Sciatic nerve (tissue), 2 donors: ENCODE measurements around the gene RELA. TPM values are rescaled to one million over a fixed set of nuclear protein-coding genes. Genes with fewer than 3 reads are reported as not detected.
"Not testable (repeated sequence)": the region's sequence is repeated elsewhere in the genome, so short reads cannot be mapped to it uniquely, and the experiment has no call there.

ENCODE experiments used
- ATAC-seq: fragments of 200-7000 bp; cut with Tn5 transposase; one replicate; pipeline ENCODE4 v1.9.1; 2020; ENCODE audit warnings: mild to moderate bottlenecking, moderate library complexity
- DNase-seq: peaks from one replicate; pipeline ENCODE4 v3.0.0-alpha.2; 2020; ENCODE audit warnings: low spot score
- intact Hi-C: fragments of 100-400 bp; cut with DNase I; formaldehyde crosslinking; loops from one replicate; pipeline ENCODE4 v1.14.2; 2022
- total RNA-seq: library from RNA; stranded (reverse); fragmentation: NEBNext Ultra II Directional; extraction: Animal tissue kit (Norgen Biotek cat#: 25700); gene quantifications from one replicate; pipeline ENCODE4 v1.2.1, GENCODE V29; 2021
- donor health status: DM: no; HTN: no; CAD: no.
- donor health status: DM: no; HTN: no; CAD: no.

RELA gene
- 95.6 TPM for total RNA-seq

DNA sequence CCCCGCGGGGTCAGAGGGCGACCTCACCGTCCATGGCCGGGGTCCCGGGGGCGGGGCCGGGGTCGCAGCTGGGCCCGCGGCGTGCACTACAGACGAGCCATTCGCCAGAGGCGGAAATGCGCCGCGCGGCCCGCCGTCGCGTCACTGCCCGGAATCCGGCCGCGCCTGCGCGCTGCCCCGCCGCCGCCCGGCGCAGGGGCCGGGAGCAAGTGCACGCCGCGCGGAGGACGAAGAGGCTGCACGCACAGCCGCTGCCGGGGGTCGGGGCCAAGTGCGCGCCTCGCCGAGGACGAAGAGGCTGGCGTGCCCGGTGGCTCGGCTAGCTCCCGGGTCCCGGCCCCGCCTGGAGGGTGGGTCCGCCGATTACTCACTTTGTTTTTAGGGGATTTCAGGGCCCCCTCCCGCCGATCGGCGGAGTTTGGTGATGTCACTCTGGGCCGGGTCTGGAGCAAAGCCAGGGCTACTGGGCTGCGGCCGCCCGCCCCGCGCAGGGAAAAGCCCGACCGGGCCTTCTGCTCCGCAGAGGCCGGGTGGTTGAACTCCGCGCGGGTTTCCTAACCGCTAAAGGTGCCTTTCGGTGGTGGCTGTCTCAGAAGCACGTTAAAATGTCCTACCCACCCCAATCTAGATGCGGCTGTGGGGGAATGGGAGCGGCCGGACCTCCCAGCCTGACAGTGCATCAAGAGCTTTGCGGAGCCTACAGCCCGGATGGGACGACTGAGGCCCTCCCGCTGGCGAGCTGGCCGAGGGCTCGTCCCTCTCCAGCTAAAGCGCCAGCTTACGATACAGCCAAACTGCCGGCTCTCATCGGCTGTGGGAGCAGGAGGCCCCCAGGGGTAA is at the start of gene RELA:
RELA (minus strand) TSS at position 118 of the 840 bp plus-strand sequence; CDS start at position 34, 84 bp downstream.
- DNase-seq, result peak; percentile 98
- intact Hi-C loops, result no loop called here
- peak; percentile 93 for ATAC-seq

DNA sequence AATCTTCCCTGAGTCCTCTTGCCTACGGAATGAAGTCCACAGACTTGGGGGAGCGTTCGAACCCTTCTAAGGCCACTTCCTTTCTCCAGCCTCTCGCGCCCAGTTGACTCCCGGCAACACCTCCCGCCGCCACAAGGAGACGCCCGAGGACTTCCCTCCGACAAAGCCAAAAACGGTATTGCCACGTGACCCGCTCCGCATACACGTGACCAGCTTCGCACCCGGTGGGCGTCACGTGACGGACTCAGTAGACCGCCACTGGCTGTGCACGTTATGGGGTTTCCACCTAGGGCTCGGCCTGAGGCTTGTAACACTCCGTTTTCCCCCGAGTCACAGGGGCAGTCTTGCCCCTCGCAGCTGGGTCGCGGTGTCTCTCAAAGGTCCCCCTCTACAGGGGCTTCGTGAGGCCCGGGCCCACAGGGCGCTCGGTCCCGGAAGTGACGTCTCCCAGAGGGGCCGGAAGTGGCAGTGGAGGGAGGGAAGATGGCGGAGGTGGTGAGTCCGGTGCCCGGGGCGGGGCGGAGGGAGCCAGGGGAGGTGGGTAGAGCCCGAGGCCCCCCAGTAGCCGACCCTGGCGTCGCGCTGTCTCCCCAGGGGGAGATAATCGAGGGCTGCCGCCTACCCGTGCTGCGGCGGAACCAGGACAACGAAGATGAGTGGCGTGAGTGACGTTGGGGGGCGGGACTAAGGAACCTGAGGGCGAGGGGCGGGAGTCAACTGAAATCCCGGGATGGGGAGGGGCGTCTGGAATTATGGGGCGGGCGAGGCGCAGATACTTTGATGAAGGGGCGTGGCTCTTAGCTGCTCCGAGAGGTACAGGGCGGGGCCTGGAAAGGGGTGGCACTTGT is 49.3 kb upstream of the RELA start, which contains the start of gene KAT5:
KAT5 (plus strand) TSS at position 468 of the 848 bp plus-strand sequence; CDS start at position 484, 16 bp downstream.
- peak; percentile 96 for ATAC-seq
- intact Hi-C loops, result loop anchor here (5.0 to 10.0 kb wide), 2 partner anchors 85 to 103 kb away; no protein-coding TSS in a partner anchor
- DNase-seq, result peak; percentile 100

DNA sequence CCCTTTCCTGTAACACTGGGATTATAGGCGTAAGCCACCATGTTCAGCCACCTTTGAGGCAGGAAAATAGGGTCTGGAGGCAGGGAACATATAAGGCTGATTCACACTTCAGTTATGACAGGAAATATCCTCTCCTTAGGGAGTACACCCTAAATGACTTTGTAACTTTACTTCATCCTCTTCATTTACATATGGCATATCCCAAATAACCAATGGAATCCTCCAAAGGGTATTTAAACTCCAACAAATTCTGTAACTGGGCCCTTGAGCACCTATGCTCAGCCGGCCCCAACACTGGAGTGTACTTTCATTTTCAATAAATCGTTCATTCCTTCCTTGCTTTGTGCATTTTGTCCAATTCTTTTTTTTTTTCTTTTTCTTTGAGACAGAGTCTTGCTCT is 47.7 kb upstream of the RELA start:
- intact Hi-C loops, result loop anchor here (5.0 to 10.0 kb wide), 2 partner anchors 83 to 104 kb away; no protein-coding TSS in a partner anchor
- no peak for ATAC-seq

DNA sequence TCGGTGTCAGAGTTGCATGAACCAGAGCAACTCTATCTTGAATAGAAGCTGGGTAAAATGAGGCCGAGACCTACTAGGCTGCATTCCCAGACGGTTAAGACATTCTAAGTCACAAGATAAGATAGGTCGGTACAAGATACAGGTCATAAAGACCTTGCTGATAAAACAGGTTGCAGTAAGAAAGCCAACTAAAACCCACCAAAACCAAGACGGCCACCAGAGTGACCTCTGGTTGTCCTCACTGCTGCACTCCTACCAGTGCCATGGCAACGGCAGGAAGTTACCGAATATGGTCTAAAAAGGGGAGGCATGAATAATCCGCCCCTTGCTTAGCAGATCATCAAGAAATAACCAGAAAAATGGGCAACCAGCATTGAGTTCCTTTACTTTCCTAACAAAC is 46.9 kb upstream of the RELA start:
- intact Hi-C loops, result loop anchor here (5.0 to 10.0 kb wide), 3 partner anchors 82 to 275 kb away; no protein-coding TSS in a partner anchor
- ATAC-seq (no peak), DNase-seq (no peak)

More for the DNA sequence above, 47.7 kb upstream of the RELA start:
- DNase-seq, result no peak

DNA sequence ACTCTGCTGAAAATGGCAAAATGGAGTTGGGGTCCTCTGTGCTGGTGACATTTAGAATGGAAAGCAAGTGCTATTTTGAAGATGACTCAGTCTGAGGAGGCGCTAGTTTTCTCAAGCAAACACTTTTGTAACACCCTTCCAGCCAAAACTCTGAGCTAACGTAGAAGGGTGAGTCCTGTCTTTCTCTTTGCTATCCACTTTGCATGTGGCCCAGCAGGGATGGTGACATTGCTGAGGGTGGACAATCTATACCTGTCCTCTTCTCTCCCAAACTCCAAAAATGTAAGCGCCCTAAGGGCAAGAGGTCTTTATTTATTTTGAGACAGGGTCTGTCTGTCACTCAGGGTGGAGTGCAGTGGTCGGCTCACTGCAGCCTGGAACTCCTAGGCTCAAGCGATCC is 45.7 kb upstream of the RELA start:
- DNase-seq (no peak), ATAC-seq (no peak)
- intact Hi-C loops, result loop anchor here (10.0 kb wide), 1 partner anchor 276 kb away; no protein-coding TSS in a partner anchor

DNA sequence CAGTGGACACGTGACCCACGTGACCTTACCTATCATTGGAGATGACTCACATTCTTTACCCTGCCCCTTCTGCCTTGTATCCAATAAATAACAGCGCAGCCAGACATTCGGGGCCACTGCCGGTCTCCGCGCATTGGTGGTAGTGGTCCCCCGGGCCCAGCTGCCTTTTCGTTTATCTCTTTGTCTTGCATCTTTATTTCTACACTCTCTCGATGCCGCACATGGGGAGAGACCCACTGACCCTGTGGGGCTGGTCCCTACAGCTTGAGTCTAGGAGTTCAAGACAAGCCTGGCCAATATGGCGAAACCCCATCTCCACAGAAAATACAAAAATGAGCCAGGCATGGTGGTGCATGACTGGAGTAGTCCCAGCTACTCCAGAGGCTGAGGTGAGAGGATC is 44.3 kb upstream of the RELA start:
- not testable (repeated sequence) for DNase-seq, ATAC-seq
- intact Hi-C loops, result loop anchor here (10.0 kb wide), 1 partner anchor 278 kb away; no protein-coding TSS in a partner anchor

DNA sequence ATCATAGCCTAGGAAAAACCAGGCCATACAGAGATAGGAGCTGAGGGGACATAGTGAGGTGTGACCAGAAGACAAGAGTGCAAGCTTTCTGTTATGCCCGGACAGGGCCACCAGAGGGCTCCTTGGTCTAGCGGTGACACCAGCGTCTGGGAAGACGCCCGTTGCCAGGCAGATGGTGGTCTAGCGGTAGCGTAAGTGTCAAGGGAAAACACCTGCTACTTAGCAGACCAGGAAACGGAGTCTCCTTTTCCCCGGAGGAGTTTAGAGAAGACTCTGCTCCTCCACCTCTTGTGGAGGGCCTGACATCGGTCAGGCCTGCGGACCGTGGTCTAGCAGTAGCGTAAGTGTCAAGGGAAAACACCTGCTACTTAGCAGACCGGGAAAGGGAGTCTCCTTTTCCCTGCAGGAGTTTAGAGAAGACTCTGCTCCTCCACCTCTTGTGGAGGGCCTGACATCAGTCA is 43.6 kb upstream of the RELA start:
- intact Hi-C loops, result loop anchor here (10.0 kb wide), 1 partner anchor 278 kb away; no protein-coding TSS in a partner anchor
- peak; percentile 85 for DNase-seq
- peak; percentile 38 for ATAC-seq

DNA sequence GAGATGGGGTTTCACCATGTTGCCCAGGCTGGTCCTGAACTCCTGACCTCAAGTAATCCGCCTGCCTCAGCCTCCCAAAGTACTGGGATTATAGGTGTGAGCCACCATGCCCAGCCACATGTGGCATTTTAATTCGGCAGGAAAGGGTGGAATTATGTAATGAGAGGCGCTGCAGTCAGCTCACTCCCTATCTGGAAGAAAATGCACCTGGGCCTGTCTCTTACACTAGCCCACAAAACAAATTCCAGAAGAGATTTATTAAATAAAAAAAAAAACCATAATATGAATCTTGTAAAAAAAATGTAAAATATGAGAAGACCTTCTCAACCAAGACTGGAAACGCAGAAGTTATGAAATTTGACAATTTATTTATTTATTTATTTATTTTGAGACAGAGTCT is 41.1 kb upstream of the RELA start:
- ATAC-seq, result no peak
- no peak for DNase-seq
- intact Hi-C loops, result loop anchor here (10.0 kb wide), 1 partner anchor 281 kb away; no protein-coding TSS in a partner anchor

DNA sequence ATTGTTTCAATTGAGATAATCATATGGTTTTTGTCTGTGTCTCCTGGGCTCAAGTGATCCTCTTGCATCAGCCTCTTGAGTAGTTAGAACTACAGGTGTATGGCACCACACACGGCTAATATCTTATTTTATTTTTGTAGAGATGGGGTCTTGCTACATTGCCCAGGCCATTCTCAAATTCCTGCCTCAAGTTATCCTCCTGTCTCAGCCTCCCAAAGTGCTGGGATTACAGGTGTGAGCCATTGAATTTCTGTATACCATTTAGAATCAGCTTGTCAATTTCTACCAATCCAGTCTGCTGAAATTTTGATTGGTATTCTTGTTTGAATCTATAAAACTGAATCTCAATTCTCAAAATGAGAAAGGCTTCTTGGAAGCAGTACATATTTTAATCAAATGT is 39.0 kb upstream of the RELA start:
- DNase-seq, result no peak
- ATAC-seq, result no peak
- intact Hi-C loops, result loop anchor here (10.0 kb wide), 1 partner anchor 283 kb away; no protein-coding TSS in a partner anchor

DNA sequence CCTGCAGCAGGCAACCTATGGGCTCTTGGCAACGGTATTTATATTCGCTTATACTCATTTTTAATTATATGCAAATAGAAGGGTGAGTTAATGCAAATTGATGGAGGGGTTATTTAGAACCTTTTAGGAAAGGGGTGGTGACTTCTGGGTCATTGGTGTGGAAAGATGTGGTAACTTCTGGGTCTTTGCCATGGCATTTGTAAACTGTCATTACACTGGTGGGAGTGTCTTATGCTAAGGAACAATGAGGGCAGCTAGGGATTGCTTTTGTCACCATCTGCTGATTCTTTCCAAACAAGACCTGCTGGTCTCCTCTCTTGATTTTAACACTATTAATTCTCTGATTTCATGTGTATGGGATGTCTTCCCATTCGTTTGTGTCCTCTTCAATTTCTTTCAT is 37.7 kb upstream of the RELA start:
- intact Hi-C loops, result loop anchor here (10.0 kb wide), 1 partner anchor 284 kb away; no protein-coding TSS in a partner anchor
- DNase-seq, result no peak

DNA sequence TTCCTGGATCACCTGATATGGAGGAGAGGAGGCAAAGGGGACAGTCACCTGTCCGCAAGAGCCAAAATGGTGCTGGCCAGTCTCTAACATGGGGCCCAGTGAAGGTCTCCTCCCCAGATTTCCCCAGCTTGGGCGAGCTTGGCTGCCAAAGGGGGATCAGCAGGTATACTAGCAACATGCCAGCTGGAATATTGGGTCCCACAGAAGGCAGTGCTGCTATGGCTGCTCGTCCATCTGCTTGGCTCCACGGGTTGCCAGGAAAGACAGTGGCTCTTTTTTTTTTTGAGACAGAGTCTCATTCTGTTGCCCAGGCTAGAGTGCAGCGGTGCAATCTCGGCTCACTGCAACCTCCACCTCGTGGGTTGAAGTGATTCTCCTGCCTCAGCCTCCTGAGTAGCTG is 36.6 kb upstream of the RELA start:
- DNase-seq, result no peak
- intact Hi-C loops, result no loop called here
- no peak for ATAC-seq

More for the DNA sequence above, 37.7 kb upstream of the RELA start:
- ATAC-seq, result no peak

DNA sequence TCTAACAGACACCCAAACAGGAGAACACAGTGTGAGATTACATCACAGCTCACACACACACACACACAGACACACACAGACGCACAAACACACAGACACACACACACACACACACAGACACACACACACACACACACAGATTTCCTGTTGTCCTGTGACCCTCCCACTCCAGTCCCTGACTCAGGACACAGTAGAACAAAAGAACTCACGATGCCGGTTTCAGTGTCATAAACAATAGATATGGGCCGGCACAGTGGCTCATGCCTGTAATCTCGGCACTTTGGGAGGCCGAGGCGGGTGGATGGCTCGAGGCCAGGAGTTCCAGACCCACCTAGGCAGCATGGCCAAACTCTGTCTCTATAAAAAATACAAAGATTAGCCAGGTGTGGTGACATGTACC is 35.5 kb upstream of the RELA start:
- intact Hi-C loops, result no loop called here
- ATAC-seq, result peak; percentile 34
- DNase-seq, result no peak

DNA sequence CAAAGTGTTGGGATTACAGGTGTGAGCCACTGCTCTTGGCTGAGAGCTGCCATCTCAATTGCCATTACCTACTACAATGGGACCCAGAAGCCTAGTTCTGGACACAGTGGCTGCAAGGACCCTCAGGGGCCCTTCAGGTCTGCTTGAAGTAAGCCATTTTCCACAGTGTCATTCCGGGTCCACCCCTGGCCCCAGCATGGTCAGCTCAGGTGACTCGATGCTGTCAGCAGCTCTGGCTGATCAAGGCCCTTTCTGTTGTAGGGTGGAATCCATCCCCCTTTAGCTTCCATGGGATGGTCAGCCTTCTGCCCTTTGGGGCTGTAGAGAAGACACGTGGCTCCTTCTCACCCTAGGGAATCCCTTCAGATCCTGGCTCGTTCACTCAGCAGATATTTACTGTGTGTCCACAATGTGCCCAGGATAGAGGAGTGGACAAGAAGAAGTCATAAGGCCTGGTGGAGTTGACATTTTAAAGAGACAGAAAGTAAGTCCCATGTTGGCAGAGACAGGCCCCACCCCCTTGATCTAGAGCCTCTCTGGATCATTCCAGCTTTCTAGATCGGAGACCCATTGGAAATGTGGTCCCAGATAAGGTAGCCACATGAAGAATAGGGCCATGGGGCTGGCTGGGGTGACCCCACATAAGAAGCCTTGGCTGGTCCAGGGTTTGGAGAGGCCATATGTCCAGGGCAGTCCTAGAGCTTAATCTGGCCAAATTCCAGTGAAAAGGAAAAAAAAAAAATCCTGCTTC is 34.3 kb upstream of the RELA start:
- intact Hi-C loops, result no loop called here
- DNase-seq, result no peak
- no peak for ATAC-seq

DNA sequence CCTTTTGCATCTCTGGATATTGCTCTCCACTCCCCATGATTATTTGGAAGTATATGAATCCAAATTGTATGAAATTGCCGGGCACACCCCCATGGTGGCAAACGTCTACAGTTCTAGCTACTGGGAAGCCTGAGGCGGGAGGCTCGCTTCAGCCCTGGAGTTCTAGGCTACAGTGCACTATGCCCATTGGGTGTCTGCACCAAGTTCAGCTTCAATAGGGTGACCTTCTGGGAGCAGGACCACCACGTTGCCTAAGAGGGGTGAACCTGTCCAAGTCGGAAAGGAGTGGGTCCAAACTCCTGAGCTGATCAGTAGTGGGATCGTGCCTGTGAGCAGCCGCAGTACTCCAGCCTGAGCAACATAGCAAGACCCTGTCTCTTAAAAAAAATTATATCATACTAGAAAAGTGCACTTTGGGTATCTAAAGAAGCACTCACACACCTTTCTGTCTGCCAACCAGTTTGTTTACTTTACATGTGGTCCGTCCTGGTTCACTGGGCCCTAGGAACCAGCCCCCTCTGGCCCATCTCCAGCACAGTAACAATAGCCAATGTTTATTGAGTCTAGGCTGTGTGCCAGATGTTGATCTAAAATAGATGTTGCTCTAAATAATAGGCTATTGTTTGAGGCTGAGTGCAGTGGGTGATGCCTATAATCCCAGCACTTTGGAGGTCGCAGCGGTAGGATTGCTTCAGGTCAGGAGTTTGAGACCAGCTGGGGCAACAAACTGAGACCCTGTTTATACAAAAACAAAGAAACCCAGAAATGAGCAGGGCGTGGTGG is 32.9 kb upstream of the RELA start:
- no peak for DNase-seq

DNA sequence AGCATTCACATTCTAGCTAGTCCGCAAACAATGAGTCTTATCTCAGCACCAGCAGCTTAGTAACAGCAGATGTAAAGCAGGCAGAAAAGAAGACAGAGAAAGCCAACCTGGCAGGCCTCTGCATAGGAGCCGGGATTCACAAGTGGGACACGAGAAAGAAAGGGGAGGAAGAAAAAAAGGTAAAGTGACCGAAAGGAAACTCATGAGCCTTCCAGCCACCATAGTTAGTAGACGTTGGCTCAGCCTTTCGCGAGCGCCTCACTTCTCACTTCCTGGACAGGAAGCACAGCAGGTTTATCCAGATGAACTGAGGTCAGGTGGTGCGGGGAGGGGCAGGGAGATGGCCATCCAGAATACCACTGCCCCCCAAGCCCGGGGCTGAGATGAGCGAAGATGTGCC is 29.7 kb upstream of the RELA start:
- ATAC-seq (no peak), DNase-seq (no peak)
- intact Hi-C loops, result no loop called here

More for the DNA sequence above, 32.9 kb upstream of the RELA start:
- intact Hi-C loops, result no loop called here
- no peak for ATAC-seq

DNA sequence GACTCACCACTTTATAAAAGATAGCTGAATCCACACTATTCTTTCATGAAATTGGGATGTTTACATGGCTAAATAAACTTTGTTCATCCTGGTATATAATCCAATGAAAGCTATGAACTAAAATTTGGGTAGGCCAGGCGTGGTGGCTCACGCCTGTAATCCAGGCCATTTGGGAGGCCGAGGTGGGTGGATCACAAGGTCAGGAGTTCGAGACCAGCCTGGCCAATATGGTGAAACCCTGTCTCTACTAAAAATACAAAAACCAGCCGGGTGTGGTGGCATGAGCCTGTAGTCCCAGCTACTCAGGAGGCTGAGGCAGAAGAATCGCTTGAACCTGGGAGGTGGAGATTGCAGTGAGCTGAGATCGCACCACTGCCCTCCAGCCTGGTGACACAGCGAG is 29.1 kb upstream of the RELA start:
- intact Hi-C loops, DNase-seq, ATAC-seq: not testable (repeated sequence)

DNA sequence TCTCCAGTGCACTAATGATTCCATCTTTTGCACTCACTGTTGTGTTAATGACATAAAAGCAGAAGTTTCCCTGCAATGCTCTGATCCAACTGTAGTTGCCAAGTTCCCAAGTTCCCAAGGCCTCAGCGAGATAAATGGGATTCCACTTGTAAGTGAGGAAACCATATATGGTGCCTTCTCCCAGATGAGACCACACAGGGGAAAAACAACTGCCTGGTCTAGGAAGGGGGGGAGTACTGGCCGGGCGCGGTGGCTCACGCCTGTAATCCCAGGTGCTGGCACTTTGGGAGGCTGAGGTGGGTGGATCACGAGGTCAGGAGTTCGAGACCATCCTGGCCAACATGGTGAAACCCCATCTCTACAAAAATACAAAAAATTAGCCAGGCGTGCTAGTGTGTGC is 23.3 kb upstream of the RELA start:
- intact Hi-C loops, result no loop called here
- ATAC-seq (no peak), DNase-seq (no peak)

DNA sequence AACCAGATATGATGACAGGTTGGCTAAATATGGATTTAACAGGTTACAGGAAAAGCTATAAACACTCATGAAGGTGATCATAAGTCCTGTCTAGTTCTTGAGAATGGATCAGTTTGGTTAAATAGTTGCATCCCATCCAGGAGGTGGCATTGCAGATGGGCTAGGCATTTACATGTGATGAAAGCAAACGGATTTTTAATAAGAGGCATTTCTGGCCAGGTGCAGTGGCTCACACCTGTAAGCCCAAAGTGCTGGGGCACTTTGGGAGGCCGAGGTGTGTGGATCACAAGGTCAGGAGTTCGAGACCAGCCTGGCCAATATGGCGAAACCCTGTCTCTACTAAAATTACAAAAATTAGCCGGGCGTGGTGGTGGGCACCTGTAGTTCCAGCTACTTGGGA is 20.8 kb upstream of the RELA start:
- DNase-seq, intact Hi-C loops, ATAC-seq: not testable (repeated sequence)
